Pancreas (tissue), 10 donors: ENCODE measurements around the gene NOL11. TPM values are rescaled to one million over a fixed set of nuclear protein-coding genes. Genes with fewer than 3 reads are reported as not detected.
A peak's percentile ranks its signal among the peaks of the same experiment; 100 is the strongest.

Experiments
- ATAC-seq, 4 donors: fragments of 200-7000 bp; cut with Tn5 transposase; one replicate each; pipeline versions ENCODE4 v1.8.0 to v1.9.1; 2020; ENCODE audit warnings: mild to moderate bottlenecking in 4 of 4, moderate library complexity in 4 of 4
- DNase-seq, 6 donors: peaks; one replicate each; pipeline ENCODE4 v3.0.0-alpha.2; 2020
- FAIRE-seq: peaks from 2 replicates; lab custom pipeline; 2012; peaks lifted over from hg19 to GRCh38; lab: Jason Lieb, UNC
- H3K27ac ChIP-seq, 4 donors: fragments of 200-600 bp; sonication (generic); 1 replicate in 3 of 4; 2 replicates in 1 of 4; pipeline versions ENCODE4 v1.5.0 to v1.8.0; 2020
- H3K27me3 ChIP-seq, 4 donors: fragments of 200-600 bp; one replicate each; pipeline ENCODE4 v1.8.0; 2021
- H3K36me3 ChIP-seq, 3 donors: fragments of 200-600 bp; sonication (generic) in 1 of 3; one replicate each; pipeline versions ENCODE4 v1.5.0 to v1.8.0; 2020 to 2021
- H3K4me1 ChIP-seq, 3 donors: fragments of 200-600 bp; one replicate each; pipeline ENCODE4 v1.8.0; 2021
- H3K4me3 ChIP-seq, 4 donors: fragments of 200-600 bp; sonication (generic) in 2 of 4; one replicate each; pipeline versions ENCODE4 v1.5.0 to v1.8.0; 2020 to 2021
- H3K9me3 ChIP-seq, 4 donors: fragments of 200-600 bp; one replicate each; pipeline ENCODE4 v1.8.0; 2021
- CTCF ChIP-seq, 4 donors: fragments of 200-600 bp; sonication (generic) in 3 of 4; IDR thresholded peaks; one replicate each; pipeline versions ENCODE4 v1.5.0 to v1.8.0; 2021; ENCODE audit warnings: antibody characterized with exemption in 4 of 4
- WGBS, 2 donors: extraction: QIAGEN DNeasy Blood & Tissue Kit; methylation state at CpG; one replicate each; pipeline ENCODE4 v1.1.7; 2013; 5-methylcytosine and 5-hydroxymethylcytosine counted together
- intact Hi-C, 3 donors: fragments of 100-400 bp; cut with DNase I; formaldehyde crosslinking; loops; one replicate each; pipeline versions ENCODE4 v1.11.1 to v1.14.2; 2022
- polyA plus RNA-seq, 2 donors: library from polyadenylated mRNA; stranded (reverse); fragments of 200-250 nt; gene quantifications; one replicate each; pipeline ENCODE4 v1.2.3, GENCODE V29; 2013
- total RNA-seq, 6 donors: library from RNA; stranded (reverse); fragmentation: NEBNext Ultra II Directional in 4 of 6; extraction: Animal tissue kit (Norgen Biotek cat#: 25700) in 4 of 6; gene quantifications; one replicate each; pipeline versions ENCODE4 v1.2.1 to v1.2.4, GENCODE V29; 2021 to 2023
- donor health status: healthy with polysubstance abuse.
- donor health status: DM: no; HTN: no; CAD: no; lungs with moderate emphysema.
- donor health status: DM: no; HTN: no; CAD: no.
- donor health status: control.
- donor health status: control.
- donor health status: Bipolar disorder and iron deficiency.
- donor health status: DM: yes; HTN: yes; CAD: no.
- donor health status: DM: no; HTN: no; CAD: no.
- donor health status: DM: no; HTN: no; CAD: no.
- donor health status: DM: yes; HTN: yes; CAD: no.

NOL11 gene
- total and polyA plus RNA-seq, 8 donors = 8.3 to 28.0 (median 16.2) TPM

DNA sequence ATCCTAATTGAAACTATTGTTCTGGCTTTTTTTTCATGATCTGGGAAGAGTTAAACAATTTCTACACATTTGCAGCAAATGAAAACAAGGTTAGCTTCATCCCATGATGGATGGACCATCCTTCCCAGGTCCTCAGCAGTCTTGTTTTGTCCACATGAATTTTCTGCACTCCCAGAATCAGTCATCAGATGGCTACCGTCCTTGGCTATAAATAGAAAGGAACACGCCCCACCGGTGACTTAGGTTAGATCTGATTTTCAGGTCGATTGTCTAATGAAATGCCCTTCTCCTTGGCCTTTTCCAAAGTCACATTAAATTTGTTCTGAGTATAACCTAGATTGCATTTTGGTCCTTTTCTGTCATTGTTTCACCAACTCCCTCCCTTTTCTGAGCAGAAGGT lies 41.4 kb upstream of the NOL11 start:
- no peaks in the 10 kb centered on the region for H3K36me3 ChIP-seq
- TF ChIP-seq CTCF (IDR thresholded peaks at IDR 0.05) = no peak
- no peak overlapping the region for H3K4me3 ChIP-seq
- ATAC-seq (peak in 1 of 4 donors; percentile 40), DNase-seq (no peak), FAIRE-seq (no peak)
- H3K4me1 ChIP-seq = peaks cover 0 to 2% (median 0%) of the 10 kb centered on the region in 3 donors
- WGBS, 2 donors = 28 to 33% methylated on average over 4 of the region's 4 CpGs
- H3K9me3 ChIP-seq = no peaks in the 10 kb centered on the region
- H3K27me3 ChIP-seq = no peaks in the 10 kb centered on the region
- intact Hi-C loops = no loop called here
- H3K27ac ChIP-seq = no peak overlapping the region

- H3K27ac ChIP-seq = no peak overlapping the region
- peaks cover 0 to 4% (median 0%) of the 10 kb centered on the region in 3 donors for H3K4me1 ChIP-seq
- DNase-seq = no peak
- H3K36me3 ChIP-seq = no peaks in the 10 kb centered on the region
- no peak overlapping the region for H3K4me3 ChIP-seq
- intact Hi-C loops = no loop called here
- FAIRE-seq = no peak
- TF ChIP-seq CTCF (IDR thresholded peaks at IDR 0.05) = no peak
- WGBS, 2 donors = 86 to 88% methylated on average over 2 of the region's 2 CpGs
- no peaks in the 10 kb centered on the region for H3K27me3 ChIP-seq
- no peaks in the 10 kb centered on the region for H3K9me3 ChIP-seq
- no peak for ATAC-seq
These were observed 39.3 kb upstream of the NOL11 start for GRCh38 chr17:67678414-67678813.

GRCh38 chr17:67679225-67679624 lies 38.5 kb upstream of the NOL11 start:
- H3K9me3 ChIP-seq = no peaks in the 10 kb centered on the region
- no peaks in the 10 kb centered on the region for H3K27me3 ChIP-seq
- DNase-seq (no peak), ATAC-seq (no peak), FAIRE-seq (no peak)
- peaks cover 0 to 4% (median 0%) of the 10 kb centered on the region in 3 donors for H3K4me1 ChIP-seq
- no peaks in the 10 kb centered on the region for H3K36me3 ChIP-seq
- H3K27ac ChIP-seq = no peak overlapping the region
- 95 to 99% methylated on average over 2 of the region's 2 CpGs for WGBS, 2 donors
- no peak overlapping the region for H3K4me3 ChIP-seq
- TF ChIP-seq CTCF (IDR thresholded peaks at IDR 0.05) = no peak
- intact Hi-C loops = no loop called here

DNA sequence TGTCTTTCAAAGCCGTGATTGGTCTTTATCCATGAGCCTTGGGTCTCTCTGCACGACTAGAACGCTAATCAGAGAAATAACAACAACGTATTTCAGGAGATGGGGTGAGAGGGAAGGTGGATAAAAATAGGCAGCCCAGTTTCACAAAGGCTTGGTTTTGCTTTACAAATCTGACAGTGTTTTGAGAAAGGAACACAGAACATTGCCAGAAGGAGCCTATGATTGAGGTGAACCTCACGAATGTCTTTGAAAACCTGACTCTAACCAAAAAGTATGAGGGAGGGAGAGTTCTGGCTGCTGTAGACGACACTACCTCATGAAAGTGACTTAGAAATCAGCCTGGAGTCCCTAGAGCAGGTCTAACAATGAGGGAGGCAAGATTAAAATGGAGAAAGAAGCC lies 38.0 kb upstream of the NOL11 start:
- Histone ChIP-seq H3K4me3 (no peak overlapping the region), H3K4me1 (peaks cover 0 to 4% (median 0%) of the 10 kb centered on the region in 3 donors), H3K27ac (no peak overlapping the region), H3K27me3 (no peaks in the 10 kb centered on the region), H3K9me3 (no peaks in the 10 kb centered on the region), H3K36me3 (no peaks in the 10 kb centered on the region)
- no peak for TF ChIP-seq CTCF (IDR thresholded peaks at IDR 0.05)
- WGBS, 2 donors = 93 to 95% methylated on average over 6 of the region's 6 CpGs
- FAIRE-seq (no peak), DNase-seq (no peak), ATAC-seq (no peak)
- intact Hi-C loops = no loop called here

- peaks cover 0 to 4% (median 0%) of the 10 kb centered on the region in 3 donors for H3K4me1 ChIP-seq
- DNase-seq (no peak), FAIRE-seq (no peak), ATAC-seq (no peak)
- H3K36me3 ChIP-seq = peaks cover 0 to 2% (median 0%) of the 10 kb centered on the region in 3 donors
- H3K27ac ChIP-seq = no peak overlapping the region
- H3K9me3 ChIP-seq = no peaks in the 10 kb centered on the region
- TF ChIP-seq CTCF (IDR thresholded peaks at IDR 0.05) = no peak
- no peaks in the 10 kb centered on the region for H3K27me3 ChIP-seq
- intact Hi-C loops = no loop called here
- H3K4me3 ChIP-seq = no peak overlapping the region
- WGBS, 2 donors = 94 to 96% methylated on average over 8 of the region's 8 CpGs
These were observed 37.1 kb upstream of the NOL11 start for GRCh38 chr17:67680445-67681224.
